Activated naive CD8-positive, alpha-beta T cell treated with anti-CD3 and anti-CD28 coated beads, Interleukin-2, amount 50 U/mL, for 24 hours (primary cell): ENCODE measurements around the gene FAM236C.
"Not testable (repeated sequence)": the region's sequence is repeated elsewhere in the genome, so short reads cannot be mapped to it uniquely, and the experiment has no call there.

Experiments used
- ATAC-seq: fragments of 150-1000 bp; cut with Tn5 transposase; one replicate; pipeline ENCODE4 v1.10.0; 2021
- DNase-seq: peaks from one replicate; pipeline ENCODE4 v3.0.0; 2021
- H3K27ac Mint-ChIP-seq: one replicate; pipeline ENCODE4 v1.8.0; 2021; ENCODE audit warnings: mild to moderate bottlenecking, mixed read lengths
- H3K27me3 Mint-ChIP-seq: one replicate; pipeline ENCODE4 v1.8.0; 2021; ENCODE audit warnings: mixed read lengths
- H3K36me3 Mint-ChIP-seq: one replicate; pipeline ENCODE4 v1.8.0; 2021; ENCODE audit warnings: low read depth, mixed read lengths
- H3K4me1 Mint-ChIP-seq: one replicate; pipeline ENCODE4 v1.8.0; 2021; ENCODE audit warnings: mixed read lengths
- H3K4me3 Mint-ChIP-seq: one replicate; pipeline ENCODE4 v1.8.0; 2021; ENCODE audit warnings: mild to moderate bottlenecking, moderate library complexity, mixed read lengths
- H3K9me3 Mint-ChIP-seq: one replicate; pipeline ENCODE4 v1.8.0; 2021; ENCODE audit warnings: mixed read lengths

FAM236C gene

GRCh38 chrX:72912315-72912714 lies at the start of gene FAM236C:
TSS of gene FAM236C (plus strand) at chrX:72912615. CDS start at chrX:72912715, 100 bp downstream.
- ATAC-seq, H3K27me3 Mint-ChIP-seq, DNase-seq, H3K9me3 Mint-ChIP-seq, H3K4me1 Mint-ChIP-seq, H3K27ac Mint-ChIP-seq, H3K4me3 Mint-ChIP-seq, H3K36me3 Mint-ChIP-seq: not testable (repeated sequence)

DNA sequence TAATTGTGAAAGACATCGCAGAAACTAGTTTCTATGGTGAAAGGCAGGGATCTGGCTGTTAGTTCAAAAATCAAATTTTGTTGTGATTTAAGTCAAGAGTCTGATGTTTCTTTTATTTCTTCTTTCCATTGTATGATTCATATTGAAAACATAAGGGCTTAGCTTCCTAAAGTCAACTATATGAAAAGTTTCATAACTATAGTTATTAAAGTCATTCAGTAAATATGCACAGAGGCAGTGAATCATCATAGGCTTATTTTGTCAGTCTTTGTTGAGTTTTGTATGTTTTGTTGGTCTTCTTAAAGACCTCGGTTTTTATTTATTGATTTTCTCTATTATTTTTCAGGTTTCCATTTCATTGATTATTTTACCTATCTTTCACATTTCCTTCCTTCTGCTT lies 29.5 kb upstream of the FAM236C start:
- H3K9me3 Mint-ChIP-seq, H3K27me3 Mint-ChIP-seq, H3K4me3 Mint-ChIP-seq, ATAC-seq, H3K27ac Mint-ChIP-seq, H3K4me1 Mint-ChIP-seq, H3K36me3 Mint-ChIP-seq, DNase-seq: not testable (repeated sequence)

DNA sequence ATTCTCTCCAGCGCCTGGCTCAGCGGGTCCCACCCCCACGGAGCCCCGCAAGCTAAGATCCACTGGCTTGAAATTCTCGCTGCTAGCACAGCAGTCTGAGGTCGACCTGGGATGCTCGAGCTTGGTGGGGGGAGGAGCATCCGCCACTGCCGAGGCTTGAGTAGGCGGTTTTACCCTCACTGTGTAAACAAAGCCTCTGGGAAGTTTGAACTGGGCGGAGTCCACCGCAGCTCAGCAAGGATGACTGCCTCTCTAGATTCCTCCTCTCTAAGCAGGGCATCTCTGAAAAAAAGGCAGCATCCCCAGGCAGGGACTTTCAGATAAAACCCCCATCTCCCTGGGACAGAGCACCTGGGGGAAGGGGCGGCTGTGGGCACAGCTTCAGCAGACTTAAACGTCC lies 22.7 kb upstream of the FAM236C start:
- not testable (repeated sequence) for H3K4me1 Mint-ChIP-seq, H3K36me3 Mint-ChIP-seq, ATAC-seq, H3K27ac Mint-ChIP-seq, DNase-seq, H3K27me3 Mint-ChIP-seq, H3K4me3 Mint-ChIP-seq, H3K9me3 Mint-ChIP-seq

DNA sequence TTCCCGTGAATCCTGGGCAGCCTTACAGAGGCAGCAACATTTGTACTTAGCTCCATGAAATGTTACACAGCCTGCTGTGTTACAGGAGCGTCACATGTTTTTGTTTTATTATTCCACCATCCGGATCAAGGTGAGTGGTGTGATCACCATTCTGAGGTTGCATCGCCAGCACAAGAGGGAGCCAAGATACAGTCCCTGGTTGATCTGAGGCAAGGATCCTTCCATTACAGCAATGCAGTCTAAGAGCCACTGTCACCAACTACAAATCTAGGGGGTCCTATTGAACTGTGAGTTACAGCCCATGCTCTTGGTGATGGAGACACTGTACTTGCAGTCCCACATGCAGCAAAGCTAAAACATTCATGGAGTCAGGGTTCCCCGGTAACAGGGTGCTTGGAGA lies 3.7 kb downstream of the FAM236C start:
- H3K27ac Mint-ChIP-seq, DNase-seq, ATAC-seq, H3K4me1 Mint-ChIP-seq, H3K9me3 Mint-ChIP-seq, H3K27me3 Mint-ChIP-seq, H3K36me3 Mint-ChIP-seq, H3K4me3 Mint-ChIP-seq: not testable (repeated sequence)

GRCh38 chrX:72932283-72932682 lies 19.9 kb downstream of the FAM236C start:
- not testable (repeated sequence) for DNase-seq, H3K27ac Mint-ChIP-seq, H3K9me3 Mint-ChIP-seq, H3K4me3 Mint-ChIP-seq, H3K27me3 Mint-ChIP-seq, H3K36me3 Mint-ChIP-seq, H3K4me1 Mint-ChIP-seq, ATAC-seq

DNA sequence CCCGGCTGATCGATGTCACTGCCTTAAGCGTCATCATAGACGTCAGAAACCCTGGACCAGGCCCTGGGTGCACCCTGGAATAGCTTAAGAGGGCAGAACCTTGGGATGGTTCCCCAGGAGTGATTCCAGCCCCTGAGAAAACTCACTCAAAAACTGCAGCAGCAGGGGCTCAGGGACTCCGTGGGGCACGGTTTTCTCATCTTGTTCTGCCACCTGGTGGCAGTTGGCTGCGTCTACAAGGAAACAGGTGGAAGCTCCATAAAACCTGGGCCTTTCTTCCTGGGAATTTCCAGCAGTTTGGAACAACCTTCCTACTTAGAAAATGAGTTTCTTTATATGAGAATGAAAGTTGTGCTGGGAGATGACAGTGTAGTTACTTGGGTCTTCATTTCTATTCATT lies 24.0 kb downstream of the FAM236C start:
- H3K4me1 Mint-ChIP-seq, H3K27me3 Mint-ChIP-seq, ATAC-seq, H3K9me3 Mint-ChIP-seq, H3K4me3 Mint-ChIP-seq, DNase-seq, H3K36me3 Mint-ChIP-seq, H3K27ac Mint-ChIP-seq: not testable (repeated sequence)

GRCh38 chrX:72936882-72937455 lies 24.6 kb downstream of the FAM236C start:
- not testable (repeated sequence) for H3K9me3 Mint-ChIP-seq, H3K27me3 Mint-ChIP-seq, H3K4me3 Mint-ChIP-seq, ATAC-seq, DNase-seq, H3K36me3 Mint-ChIP-seq, H3K27ac Mint-ChIP-seq, H3K4me1 Mint-ChIP-seq

GRCh38 chrX:72937906-72938305 lies 25.5 kb downstream of the FAM236C start, which contains the start of gene FAM236A:
TSS of gene FAM236A (plus strand) at chrX:72938206. CDS start at chrX:72938263, 57 bp downstream.
- not testable (repeated sequence) for DNase-seq, H3K27ac Mint-ChIP-seq, ATAC-seq

GRCh38 chrX:72942272-72942671 lies 29.9 kb downstream of the FAM236C start:
- H3K27ac Mint-ChIP-seq, H3K36me3 Mint-ChIP-seq, H3K4me1 Mint-ChIP-seq, ATAC-seq, H3K9me3 Mint-ChIP-seq, H3K27me3 Mint-ChIP-seq, H3K4me3 Mint-ChIP-seq, DNase-seq: not testable (repeated sequence)

More at GRCh38 chrX:72937906-72938305, 25.5 kb downstream of the FAM236C start, which contains the start of gene FAM236A:
- not testable (repeated sequence) for H3K4me3 Mint-ChIP-seq, H3K36me3 Mint-ChIP-seq, H3K4me1 Mint-ChIP-seq, H3K27me3 Mint-ChIP-seq, H3K9me3 Mint-ChIP-seq

DNA sequence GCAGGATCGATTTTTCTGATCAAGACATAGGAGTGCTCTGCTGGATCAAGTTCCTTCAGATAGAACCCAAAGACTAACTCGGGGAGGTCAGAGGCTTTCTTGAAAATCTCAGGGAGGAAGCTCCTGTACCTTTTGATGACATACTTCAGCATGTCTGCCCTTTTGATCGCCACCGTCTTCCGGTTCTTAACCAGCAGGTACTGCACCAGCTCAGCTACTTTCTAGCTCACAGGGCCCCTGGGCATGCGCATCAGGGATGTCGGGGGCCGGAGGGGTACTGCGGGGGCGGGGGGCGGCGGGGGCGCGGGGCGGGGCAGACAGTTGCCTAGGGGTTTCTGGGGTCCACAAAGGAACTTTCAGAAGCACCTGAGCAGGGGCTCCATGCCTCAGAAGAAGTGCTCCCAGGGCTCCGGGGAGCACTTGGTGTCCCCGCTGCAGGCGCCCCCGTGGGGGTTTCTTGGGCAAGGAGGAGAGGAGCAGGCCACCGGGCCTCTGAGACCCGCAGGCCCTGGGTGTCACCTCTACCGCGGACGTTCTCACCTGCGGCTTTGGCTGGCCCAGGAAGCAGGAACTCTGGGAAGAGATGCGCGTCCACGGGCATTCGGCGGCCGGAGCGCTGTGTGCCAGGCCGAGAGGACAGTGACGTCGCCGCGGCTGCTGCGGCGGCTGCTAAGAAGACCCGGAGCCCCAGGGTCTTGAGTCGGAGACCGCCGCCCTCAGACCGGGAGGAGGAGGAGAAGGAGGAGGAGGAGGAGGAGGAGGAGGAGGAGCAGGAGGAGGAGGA lies 30.8 kb downstream of the FAM236C start:
- H3K36me3 Mint-ChIP-seq, DNase-seq, H3K27me3 Mint-ChIP-seq, H3K27ac Mint-ChIP-seq, H3K4me1 Mint-ChIP-seq, H3K4me3 Mint-ChIP-seq, H3K9me3 Mint-ChIP-seq: not testable (repeated sequence)
- peak; percentile 78 for ATAC-seq

GRCh38 chrX:72943819-72944169 lies 31.4 kb downstream of the FAM236C start, which contains the start of gene DMRTC1:
TSS of gene DMRTC1 (minus strand) at chrX:72943837. CDS start at chrX:72875694, 68,143 bp downstream.
- H3K4me1 Mint-ChIP-seq, H3K27me3 Mint-ChIP-seq, H3K36me3 Mint-ChIP-seq, H3K27ac Mint-ChIP-seq, DNase-seq, H3K4me3 Mint-ChIP-seq, H3K9me3 Mint-ChIP-seq: not testable (repeated sequence)
- peak; percentile 85 for ATAC-seq

GRCh38 chrX:72959971-72960370 lies 47.6 kb downstream of the FAM236C start:
- DNase-seq, H3K4me3 Mint-ChIP-seq, H3K9me3 Mint-ChIP-seq, H3K4me1 Mint-ChIP-seq, ATAC-seq, H3K27ac Mint-ChIP-seq, H3K27me3 Mint-ChIP-seq, H3K36me3 Mint-ChIP-seq: not testable (repeated sequence)
